RWPE2 (cell line): Measurements from ENCODE around the gene IBA57.

Source experiments
- ATAC-seq: fragments of 200-7000 bp; cut with Tn5 transposase; 3 replicates; pipeline ENCODE4 v1.9.1; 2021; ENCODE audit warnings: low read depth
- DNase-seq: peaks from one replicate; pipeline ENCODE4 v3.0.0-alpha.2; 2020; ENCODE audit warnings: low spot score
- H3K27ac ChIP-seq: fragments of 450-650 bp; 2 replicates; pipeline ENCODE4 v1.5.1; 2017; ENCODE audit warnings: mild to moderate bottlenecking; ENCODE audit not compliant: poor library complexity, severe bottlenecking
- H3K27me3 ChIP-seq: fragments of 250-450 bp; sonication (Bioruptor Pico); 2 replicates; pipeline ENCODE4 v1.5.1; 2021; ENCODE audit warnings: mild to moderate bottlenecking, moderate library complexity; ENCODE audit not compliant: insufficient read depth, poor library complexity, severe bottlenecking
- H3K36me3 ChIP-seq: fragments of 250-450 bp; sonication (Bioruptor Pico); 2 replicates; pipeline ENCODE4 v1.5.1; 2020; ENCODE audit warnings: low read depth, mild to moderate bottlenecking, moderate library complexity
- H3K4me1 ChIP-seq: fragments of 250-450 bp; sonication (Bioruptor Pico); 2 replicates; pipeline ENCODE4 v1.5.1; 2021; ENCODE audit warnings: mild to moderate bottlenecking, moderate library complexity; ENCODE audit not compliant: insufficient read depth, poor library complexity, severe bottlenecking
- H3K4me3 ChIP-seq: fragments of 250-450 bp; sonication (Bioruptor Pico); 2 replicates; pipeline ENCODE4 v1.5.1; 2021; ENCODE audit warnings: mild to moderate bottlenecking, moderate library complexity; ENCODE audit not compliant: severe bottlenecking
- H3K9me3 ChIP-seq: fragments of 250-450 bp; sonication (Bioruptor Pico); 2 replicates; pipeline ENCODE4 v1.5.1; 2021; ENCODE audit warnings: mild to moderate bottlenecking, moderate library complexity; ENCODE audit not compliant: severe bottlenecking
- TF ChIP-seq, protein P1 (sequence below): fragments of 450-650 bp; IDR thresholded peaks from one replicate; pipeline ENCODE4 v1.5.1; 2017; ENCODE audit warnings: mild to moderate bottlenecking, moderate library complexity; ENCODE audit not compliant: poor library complexity, severe bottlenecking

IBA57 gene

DNA sequence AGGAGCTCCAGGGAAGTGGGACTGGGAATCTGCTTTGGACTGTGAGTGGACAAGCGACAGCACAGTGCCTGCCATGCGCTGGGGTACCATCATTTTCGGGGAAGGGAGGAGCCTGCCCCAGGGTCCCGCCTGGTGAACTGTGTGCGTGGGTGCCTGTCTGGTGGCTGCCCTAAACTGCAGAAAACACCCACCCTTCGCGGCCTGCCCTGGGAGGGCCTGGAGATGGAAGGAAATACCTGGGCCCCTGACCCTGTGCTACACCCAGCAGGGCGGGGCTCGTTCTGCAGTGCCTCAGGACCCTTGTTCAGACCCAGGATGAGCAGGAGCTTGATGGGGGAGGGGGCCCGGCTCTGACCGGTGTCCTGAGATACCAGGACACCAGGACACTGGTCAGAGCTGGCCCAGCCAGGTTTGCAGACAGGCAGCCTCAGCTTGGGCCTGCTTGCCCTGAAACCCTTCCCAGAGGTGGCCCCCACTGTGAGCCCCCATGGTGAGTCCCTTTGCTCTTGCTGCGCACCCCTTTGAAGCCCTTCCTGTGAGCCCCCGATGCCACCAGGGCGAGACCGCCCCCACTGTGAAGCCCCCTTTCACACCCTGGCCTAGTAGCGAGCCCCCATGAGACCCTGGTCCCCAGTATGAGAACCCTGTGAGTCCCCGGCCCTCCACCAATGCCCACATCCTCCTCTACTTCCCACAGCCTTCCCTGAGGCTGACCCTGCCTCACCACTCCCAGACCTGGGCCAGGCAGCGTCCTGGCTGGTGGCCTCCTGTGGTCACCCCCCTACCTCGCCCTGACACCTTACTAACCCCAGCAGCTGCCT, 13.3 kb upstream of the IBA57 start:
- Histone ChIP-seq H3K9me3 (no peaks in the 10 kb centered on the region), H3K4me3 (no peak overlapping the region), H3K36me3 (peaks cover 7% of the 10 kb centered on the region; the same call in 1 of the 2 replicates), H3K4me1 (peaks cover 12% of the 10 kb centered on the region), H3K27me3 (no peaks in the 10 kb centered on the region), H3K27ac (peak overlapping the region; percentile 83)
- TF ChIP-seq, protein P1, sequence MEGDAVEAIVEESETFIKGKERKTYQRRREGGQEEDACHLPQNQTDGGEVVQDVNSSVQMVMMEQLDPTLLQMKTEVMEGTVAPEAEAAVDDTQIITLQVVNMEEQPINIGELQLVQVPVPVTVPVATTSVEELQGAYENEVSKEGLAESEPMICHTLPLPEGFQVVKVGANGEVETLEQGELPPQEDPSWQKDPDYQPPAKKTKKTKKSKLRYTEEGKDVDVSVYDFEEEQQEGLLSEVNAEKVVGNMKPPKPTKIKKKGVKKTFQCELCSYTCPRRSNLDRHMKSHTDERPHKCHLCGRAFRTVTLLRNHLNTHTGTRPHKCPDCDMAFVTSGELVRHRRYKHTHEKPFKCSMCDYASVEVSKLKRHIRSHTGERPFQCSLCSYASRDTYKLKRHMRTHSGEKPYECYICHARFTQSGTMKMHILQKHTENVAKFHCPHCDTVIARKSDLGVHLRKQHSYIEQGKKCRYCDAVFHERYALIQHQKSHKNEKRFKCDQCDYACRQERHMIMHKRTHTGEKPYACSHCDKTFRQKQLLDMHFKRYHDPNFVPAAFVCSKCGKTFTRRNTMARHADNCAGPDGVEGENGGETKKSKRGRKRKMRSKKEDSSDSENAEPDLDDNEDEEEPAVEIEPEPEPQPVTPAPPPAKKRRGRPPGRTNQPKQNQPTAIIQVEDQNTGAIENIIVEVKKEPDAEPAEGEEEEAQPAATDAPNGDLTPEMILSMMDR, result no peak
- ATAC-seq (no peak), DNase-seq (no peak)

DNA sequence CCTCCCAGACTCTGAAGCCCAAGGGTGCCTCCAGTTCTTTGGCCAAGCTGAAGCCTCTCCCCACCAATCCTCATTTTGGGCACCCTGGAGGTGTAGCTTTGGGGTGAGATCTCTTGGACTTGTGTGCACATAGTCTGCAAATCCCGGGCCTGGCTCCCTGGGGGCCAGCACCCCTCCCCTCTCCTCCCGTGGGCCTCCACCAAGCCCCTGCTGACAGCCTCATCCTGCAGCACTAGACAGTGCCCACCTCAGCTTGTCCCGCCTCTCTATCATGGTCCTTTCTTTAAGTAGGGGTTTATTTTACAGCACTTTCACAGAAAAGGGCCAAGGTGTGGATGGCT, 12.7 kb upstream of the IBA57 start:
- DNase-seq (peak; percentile 40), ATAC-seq (no peak)
- H3K9me3 ChIP-seq, result no peaks in the 10 kb centered on the region
- H3K36me3 ChIP-seq, result peaks cover 7% of the 10 kb centered on the region; the same call in 1 of the 2 replicates
- no peaks in the 10 kb centered on the region for H3K27me3 ChIP-seq
- peaks cover 12% of the 10 kb centered on the region for H3K4me1 ChIP-seq
- H3K27ac ChIP-seq, result no peak overlapping the region
- H3K4me3 ChIP-seq, result no peak overlapping the region
- TF ChIP-seq, protein P1, result no peak

DNA sequence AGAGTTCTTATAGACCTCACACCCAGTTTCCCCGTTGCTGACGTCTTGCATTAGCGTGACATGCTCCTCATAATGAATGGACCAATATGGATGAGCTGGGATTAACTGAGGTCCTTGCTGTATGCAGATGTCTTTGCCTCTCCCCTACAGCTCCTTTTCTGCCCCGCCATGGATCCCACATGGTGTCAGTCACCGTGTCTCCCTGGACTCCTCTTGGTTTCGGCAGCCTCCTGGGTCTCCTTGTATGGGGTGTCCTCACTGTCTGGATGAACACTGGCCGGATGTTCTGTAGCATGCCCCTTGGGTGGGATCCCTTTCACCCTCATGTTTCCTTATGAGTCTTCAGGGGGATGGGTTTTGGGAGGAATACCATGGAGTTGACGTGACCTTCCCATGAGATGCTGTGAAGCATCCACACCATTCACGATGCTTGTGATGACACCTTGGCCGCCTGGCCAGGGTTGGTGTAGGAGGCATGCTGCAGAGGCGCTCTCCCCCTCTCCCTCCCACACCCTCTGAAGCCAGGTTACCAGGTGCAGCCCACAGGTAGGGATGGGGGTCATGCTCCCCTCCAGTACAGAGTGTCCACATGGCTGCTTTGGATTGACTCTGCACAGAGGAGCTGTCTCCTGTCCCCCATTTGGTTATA, 11.5 kb upstream of the IBA57 start:
- Histone ChIP-seq H3K27me3 (no peaks in the 10 kb centered on the region), H3K4me3 (no peak overlapping the region), H3K4me1 (peaks cover 2% of the 10 kb centered on the region), H3K27ac (no peak overlapping the region), H3K9me3 (no peaks in the 10 kb centered on the region), H3K36me3 (no peaks in the 10 kb centered on the region)
- TF ChIP-seq, protein P1, result no peak
- DNase-seq (no peak), ATAC-seq (no peak)

DNA sequence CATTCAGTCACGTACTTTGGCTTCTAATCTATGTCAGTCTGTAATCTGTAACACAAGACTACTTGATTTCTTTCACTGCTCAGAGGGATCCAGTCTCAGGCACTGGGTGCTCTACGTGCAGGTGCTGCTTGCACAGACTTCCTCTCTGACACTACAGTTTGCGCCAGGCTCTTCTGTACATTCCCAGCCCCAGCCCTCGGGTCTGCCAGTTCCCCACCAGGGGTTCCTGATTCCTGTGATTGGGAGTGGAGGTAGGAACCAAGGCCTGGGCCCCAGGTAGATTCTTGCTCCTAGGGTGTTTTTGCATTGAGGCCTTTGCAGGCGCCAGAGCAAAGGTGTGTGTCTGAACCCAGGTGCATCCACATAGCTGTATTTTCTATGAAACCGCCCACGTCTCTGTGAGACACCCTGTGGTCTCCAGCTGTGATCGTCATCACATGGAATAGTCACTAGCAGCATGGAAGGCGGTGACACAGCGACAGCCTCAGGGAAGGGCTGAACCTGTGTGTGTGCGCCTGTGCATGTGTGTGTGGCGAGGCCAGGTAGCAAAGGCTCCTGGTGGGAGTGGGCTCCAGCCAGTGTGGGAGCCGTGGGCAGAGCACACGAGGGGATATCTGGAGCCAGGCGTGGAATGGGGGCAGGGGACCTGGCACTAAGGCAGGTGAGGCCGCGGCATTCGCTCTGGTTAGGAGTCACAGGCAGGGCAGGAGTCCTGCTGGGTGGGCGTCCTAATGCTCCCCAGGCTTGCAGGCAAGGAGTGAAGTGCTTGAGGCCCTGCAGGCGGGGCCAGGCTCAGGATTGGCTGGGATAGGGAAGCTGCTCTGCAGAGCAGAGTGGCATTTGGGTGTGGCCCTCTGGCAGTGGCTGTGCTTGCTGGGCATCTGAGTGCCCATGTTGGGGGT, 10.7 kb upstream of the IBA57 start:
- Histone ChIP-seq H3K36me3 (no peaks in the 10 kb centered on the region), H3K9me3 (no peaks in the 10 kb centered on the region), H3K4me3 (no peak overlapping the region), H3K27me3 (no peaks in the 10 kb centered on the region), H3K4me1 (no peaks in the 10 kb centered on the region), H3K27ac (no peak overlapping the region)
- DNase-seq (no peak), ATAC-seq (no peak)
- TF ChIP-seq, protein P1, result no peak
